H1 (cell line): ENCODE measurements around the gene ZNF669. TPM values are rescaled to one million over a fixed set of nuclear protein-coding genes. Genes with fewer than 3 reads are reported as not detected.

Source experiments
- CTCF ChIA-PET: fragments of 300-600 bp; sonication (Branson Sonifier 250); formaldehyde crosslinking; loops from one replicate; lab custom pipeline; 2021; ENCODE audit not compliant: partially characterized antibody; lab: Charles Lee
- POLR2A ChIA-PET: fragments of 300-600 bp; sonication (Branson Sonifier 250); formaldehyde crosslinking; loops from one replicate; lab custom pipeline; 2021; ENCODE audit warnings: inconsistent platforms; ENCODE audit not compliant: partially characterized antibody; lab: Charles Lee
- DNase-seq, 2 experiments: peaks; one replicate each; pipeline versions ENCODE4 v3.0.0 to v3.0.0-alpha.2; 2010 to 2022; ENCODE audit warnings: low spot score in 2 of 2, low read depth in 1 of 2, mixed read lengths in 1 of 2
- FAIRE-seq: peaks from 2 replicates; lab custom pipeline; 2011; peaks lifted over from hg19 to GRCh38; lab: Jason Lieb, UNC
- H2AFZ ChIP-seq: 2 replicates; pipeline ENCODE4 v1.8.1; 2012; ENCODE audit warnings: low read length, inconsistent platforms
- H2AK5ac ChIP-seq: 2 replicates; pipeline ENCODE4 v1.6.1; 2013; ENCODE audit warnings: low read depth, low read length
- H2BK120ac ChIP-seq: replicated peaks from 2 replicates; pipeline ENCODE3; 2013; ENCODE audit warnings: low read depth, low read length, inconsistent platforms
- H2BK12ac ChIP-seq: 2 replicates; pipeline ENCODE4 v1.6.1; 2013; ENCODE audit warnings: low read depth, low read length
- H2BK15ac ChIP-seq: 2 replicates; pipeline ENCODE4 v1.6.1; 2013; ENCODE audit warnings: low read length
- H2BK20ac ChIP-seq: 2 replicates; pipeline ENCODE4 v1.6.1; 2013; ENCODE audit warnings: low read length
- H2BK5ac ChIP-seq: 2 replicates; pipeline ENCODE4 v1.6.1; 2013; ENCODE audit warnings: low read depth, low read length
- H3K14ac ChIP-seq: 2 replicates; pipeline ENCODE4 v1.6.1; 2013; ENCODE audit warnings: inconsistent platforms; ENCODE audit not compliant: insufficient read length
- H3K18ac ChIP-seq: 2 replicates; pipeline ENCODE4 v1.6.1; 2013; ENCODE audit warnings: low read length; ENCODE audit errors: extremely low read depth
- H3K23ac ChIP-seq: 2 replicates; pipeline ENCODE4 v1.6.1; 2013; ENCODE audit warnings: inconsistent platforms; ENCODE audit not compliant: insufficient read length
- H3K23me2 ChIP-seq: 2 replicates; pipeline ENCODE4 v1.6.1; 2013; ENCODE audit warnings: low read depth, low read length
- H3K27ac ChIP-seq: 2 replicates; pipeline ENCODE4 v1.6.1; 2011; ENCODE audit warnings: low read depth, low read length, inconsistent platforms
- H3K27me3 ChIP-seq, 4 experiments: replicated peaks in 1 of 4; 1 replicate in 1 of 4; 2 replicates in 3 of 4; pipeline versions ENCODE4 v1.6.1 to v1.8.1; 2011 to 2013; ENCODE audit warnings: low read length in 3 of 4, mild to moderate bottlenecking in 3 of 4, inconsistent platforms in 2 of 4, mixed read lengths in 2 of 4, moderate library complexity in 1 of 4; ENCODE audit not compliant: control insufficient read depth in 3 of 4, insufficient read depth in 3 of 4; ENCODE audit errors: extremely low read depth in 1 of 4
- H3K36me3 ChIP-seq, 4 experiments: 2 replicates each; pipeline versions ENCODE4 v1.6.1 to v1.8.1; 2011 to 2013; ENCODE audit warnings: mild to moderate bottlenecking in 4 of 4, low read length in 3 of 4, moderate library complexity in 2 of 4, control low read depth in 1 of 4, inconsistent platforms in 1 of 4; ENCODE audit not compliant: insufficient read depth in 4 of 4, control insufficient read depth in 2 of 4
- H3K4ac ChIP-seq: replicated peaks from 2 replicates; pipeline ENCODE3; 2013; ENCODE audit warnings: low read length, low read depth, mixed read lengths, inconsistent platforms; ENCODE audit not compliant: insufficient read length
- H3K4me1 ChIP-seq, 4 experiments: replicated peaks in 1 of 4; 1 replicate in 1 of 4; 2 replicates in 3 of 4; pipeline versions ENCODE4 v1.6.1 to v1.8.1; 2011 to 2013; ENCODE audit warnings: low read length in 3 of 4, inconsistent platforms in 2 of 4, mixed read lengths in 1 of 4; ENCODE audit not compliant: insufficient read depth in 4 of 4, control insufficient read depth in 3 of 4
- H3K4me2 ChIP-seq, 2 experiments: 2 replicates each; pipeline versions ENCODE4 v1.6.1 to v1.8.1; 2011 to 2013; ENCODE audit warnings: low read depth in 2 of 2, low read length in 2 of 2, control low read depth in 1 of 2, inconsistent platforms in 1 of 2, mild to moderate bottlenecking in 1 of 2; ENCODE audit not compliant: insufficient read depth in 1 of 2
- H3K4me3 ChIP-seq, 4 experiments: fragments of 200-600, 300-600 bp in 1 of 4; sonication (generic), shearing (Covaris generic), sonication (Bioruptor Twin) in 1 of 4; 2 replicates each; pipeline versions ENCODE4 v1.5.1 to v1.8.1; 2011 to 2016; ENCODE audit warnings: low read length in 4 of 4, low read depth in 3 of 4, control low read depth in 2 of 4, inconsistent platforms in 2 of 4, mild to moderate bottlenecking in 2 of 4, mixed read lengths in 1 of 4, moderate library complexity in 1 of 4; ENCODE audit not compliant: insufficient read depth in 2 of 4; ENCODE audit errors: extremely low read depth in 1 of 4
- H3K56ac ChIP-seq: replicated peaks from 2 replicates; pipeline ENCODE3; 2013; ENCODE audit warnings: low read depth, mild to moderate bottlenecking, mixed read lengths, low read length, inconsistent platforms; ENCODE audit not compliant: insufficient read length
- H3K79me1 ChIP-seq: 2 replicates; pipeline ENCODE4 v1.6.1; 2013; ENCODE audit warnings: low read depth, low read length, control low read depth
- H3K79me2 ChIP-seq, 2 experiments: 2 replicates each; pipeline versions ENCODE4 v1.6.1 to v1.8.1; 2012 to 2013; ENCODE audit warnings: low read length in 2 of 2, mild to moderate bottlenecking in 2 of 2, inconsistent platforms in 1 of 2; ENCODE audit not compliant: insufficient read depth in 2 of 2, control insufficient read depth in 1 of 2
- H3K9ac ChIP-seq, 4 experiments: replicated peaks in 1 of 4; 1 replicate in 1 of 4; 2 replicates in 3 of 4; pipeline versions ENCODE4 v1.6.1 to v1.8.1; 2011 to 2013; ENCODE audit warnings: low read depth in 3 of 4, low read length in 3 of 4, control low read depth in 2 of 4, mild to moderate bottlenecking in 2 of 4, moderate library complexity in 2 of 4, inconsistent platforms in 1 of 4; ENCODE audit errors: extremely low read depth in 1 of 4
- H3K9me3 ChIP-seq, 2 experiments: 2 replicates each; pipeline versions ENCODE4 v1.6.1 to v1.8.1; 2012 to 2013; ENCODE audit warnings: mild to moderate bottlenecking in 2 of 2, moderate library complexity in 2 of 2, control low read depth in 1 of 2, inconsistent platforms in 1 of 2, low read depth in 1 of 2, low read length in 1 of 2, mixed read lengths in 1 of 2; ENCODE audit not compliant: insufficient read depth in 2 of 2
- H4K20me1 ChIP-seq, 2 experiments: replicated peaks in 1 of 2; 2 replicates each; pipeline versions ENCODE3 to v1.8.1; 2011 to 2013; ENCODE audit warnings: inconsistent platforms in 2 of 2, low read length in 2 of 2, mild to moderate bottlenecking in 1 of 2; ENCODE audit not compliant: insufficient read depth in 2 of 2, control insufficient read depth in 1 of 2
- H4K5ac ChIP-seq: 2 replicates; pipeline ENCODE4 v1.6.1; 2013; ENCODE audit warnings: low read length, low read depth, mixed read lengths, inconsistent platforms; ENCODE audit not compliant: insufficient read length
- H4K8ac ChIP-seq: 2 replicates; pipeline ENCODE4 v1.8.0; 2013; ENCODE audit warnings: mild to moderate bottlenecking, moderate library complexity, low read length, inconsistent platforms; ENCODE audit not compliant: insufficient read depth; ENCODE audit errors: extremely low read depth
- H4K91ac ChIP-seq: replicated peaks from 2 replicates; pipeline ENCODE3; 2013; ENCODE audit warnings: low read length, mixed read lengths, inconsistent platforms; ENCODE audit not compliant: insufficient read length
- HDAC2 ChIP-seq, 2 experiments: fragments of 300-600 bp in 1 of 2; sonication (generic) in 1 of 2; IDR thresholded peaks; 2 replicates each; pipeline ENCODE4 v1.6.1; 2011 to 2012; ENCODE audit warnings: low read depth in 2 of 2, low read length in 2 of 2, mild to moderate bottlenecking in 2 of 2, moderate library complexity in 2 of 2, borderline replicate concordance in 1 of 2, inconsistent platforms in 1 of 2
- RXRA ChIP-seq: IDR thresholded peaks from 2 replicates; pipeline ENCODE4 v1.6.1; 2011; ENCODE audit warnings: low read depth, mild to moderate bottlenecking, low read length, moderate library complexity; ENCODE audit not compliant: insufficient read depth
- YY1 ChIP-seq: IDR thresholded peaks from 2 replicates; pipeline ENCODE4 v1.6.1; 2011; ENCODE audit warnings: low read depth, mild to moderate bottlenecking, low read length
- WGBS, 2 experiments: shearing (Covaris generic) in 1 of 2; methylation state at CpG; one replicate each; pipeline versions ENCODE4 v1.1.6 to v1.1.7; 2013 to 2015; ENCODE audit warnings: low lambda C conversion rate in 2 of 2, mixed read lengths in 2 of 2, inconsistent platforms in 1 of 2, low coverage in 1 of 2, missing lambda C conversion rate in 1 of 2; ENCODE audit not compliant: insufficient replicate concordance in 2 of 2, insufficient coverage in 1 of 2, insufficient read length in 1 of 2; ENCODE audit errors: extremely low coverage in 1 of 2, missing lambda C conversion rate in 1 of 2; 5-methylcytosine and 5-hydroxymethylcytosine counted together
- polyA plus RNA-seq, 7 experiments: library from polyadenylated mRNA; depleted of rRNA in 3 of 7; stranded (reverse) in 5 of 7; unstranded in 2 of 7; fragments of >200 nt in 5 of 7; fragments of 200-250 nt in 2 of 7; gene quantifications; 1 replicate in 5 of 7; 2 replicates in 1 of 7; 4 replicates in 1 of 7; pipeline versions ENCODE4 v1.2.1 to v1.2.3, GENCODE V29; 2011 to 2013; ENCODE audit warnings: missing spikeins in 2 of 7, mixed read lengths in 2 of 7
- total RNA-seq: library from RNA; stranded (reverse); fragmentation: NEBNext Ultra II Directional; extraction: Animal tissue kit (Norgen Biotek cat#: 25700); gene quantifications from 2 replicates; pipeline ENCODE4 v1.2.1, GENCODE V29; 2021

ZNF669 gene
- total and polyA plus RNA-seq, 2 of the 8 experiments (the other 6 are each of a cell fraction or from before 2014, with no cell fraction given), result 4.8 to 20.3 TPM

- WGBS, 2 experiments, result 95% methylated on average over 8 of the region's 8 CpGs; no CpG with 5 or more reads in 1 of the 2 experiments
- CTCF ChIA-PET, result no interaction called here
Measured at GRCh38 chr1:247084771-247085170, 19.4 kb downstream of the ZNF669 start.

More at GRCh38 chr1:247084771-247085170, 19.4 kb downstream of the ZNF669 start:
- H3K56ac ChIP-seq, result no peak overlapping the region
- no peak overlapping the region for H4K5ac ChIP-seq
- H3K36me3 ChIP-seq, result no peaks in the 10 kb centered on the region
- H3K4me2 ChIP-seq, result no peak overlapping the region
- no peak overlapping the region for H4K91ac ChIP-seq
- no peak overlapping the region for H2BK120ac ChIP-seq
- no peak overlapping the region for H2BK15ac ChIP-seq
- no peak overlapping the region for H3K4ac ChIP-seq
- no peak overlapping the region for H3K14ac ChIP-seq
- H4K20me1 ChIP-seq, result no peaks in the 10 kb centered on the region
- H3K9ac ChIP-seq, result no peak overlapping the region
- POLR2A ChIA-PET, result no interaction called here
- H3K23ac ChIP-seq, result no peak overlapping the region
- H3K27ac ChIP-seq, result no peak overlapping the region
- H3K4me3 ChIP-seq, result no peak overlapping the region
- no peak overlapping the region for H2AK5ac ChIP-seq
- DNase-seq, result no peak
- H2BK20ac ChIP-seq, result no peak overlapping the region
- H2BK5ac ChIP-seq, result no peak overlapping the region
- no peaks in the 10 kb centered on the region for H3K27me3 ChIP-seq
- H3K79me1 ChIP-seq, result no peaks in the 10 kb centered on the region
- H3K9me3 ChIP-seq, result no peaks in the 10 kb centered on the region
- H3K18ac ChIP-seq, result no peak overlapping the region
- H2AFZ ChIP-seq, result no peak overlapping the region
- no peaks in the 10 kb centered on the region; a peak in 1 of 7 replicates for H3K4me1 ChIP-seq
- TF ChIP-seq RXRA, result no peak
- TF ChIP-seq HDAC2 (IDR thresholded peaks at IDR 0.05; ENCODE audit: borderline replicate concordance in 1 of 2, low read depth in 2 of 2, low read length in 2 of 2), result no peak
- TF ChIP-seq YY1, result no peak
- FAIRE-seq, result no peak
- no peak overlapping the region for H2BK12ac ChIP-seq
- H3K23me2 ChIP-seq, result no peaks in the 10 kb centered on the region
- H3K79me2 ChIP-seq, result no peaks in the 10 kb centered on the region
- H4K8ac ChIP-seq, result no peak overlapping the region
